HG02938 (cell line): ENCODE data around the gene ASB18.

ENCODE experiments used
- ATAC-seq: cut with Tn5 transposase; IDR thresholded peaks from one replicate; pipeline ENCODE4 v1.9.1; 2021; ENCODE audit warnings: mild to moderate bottlenecking, moderate library complexity; ENCODE audit not compliant: unreplicated experiment

ASB18 gene

GRCh38 chr2:236164925-236165841 lies 99.0 kb downstream of the ASB18 start:
- ATAC-seq = no peak

- no peak for ATAC-seq
These were observed 99.8 kb downstream of the ASB18 start for GRCh38 chr2:236164201-236164924.

GRCh38 chr2:236163471-236164200 lies 100.6 kb downstream of the ASB18 start:
- no peak for ATAC-seq

GRCh38 chr2:236162882-236163470 lies 101.2 kb downstream of the ASB18 start:
- ATAC-seq = no peak

- no peak for ATAC-seq
These were observed 102.0 kb downstream of the ASB18 start for GRCh38 chr2:236162031-236162845.

GRCh38 chr2:236161531-236161930 lies 102.7 kb downstream of the ASB18 start:
- no peak for ATAC-seq

- ATAC-seq = no peak
These were observed 103.1 kb downstream of the ASB18 start for GRCh38 chr2:236161082-236161462.

- ATAC-seq = no peak
These were observed 103.7 kb downstream of the ASB18 start for GRCh38 chr2:236160366-236161081.

- ATAC-seq = no peak
These were observed 104.4 kb downstream of the ASB18 start for GRCh38 chr2:236159778-236160170.

- ATAC-seq = no peak
These were observed 105.0 kb downstream of the ASB18 start for GRCh38 chr2:236158969-236159777.

GRCh38 chr2:236157815-236158498 lies 106.2 kb downstream of the ASB18 start:
- ATAC-seq = no peak

GRCh38 chr2:236157366-236157765 lies 106.8 kb downstream of the ASB18 start:
- ATAC-seq = no peak

- no peak for ATAC-seq
These were observed 107.4 kb downstream of the ASB18 start for GRCh38 chr2:236156860-236157194.

GRCh38 chr2:236156095-236156859 lies 107.9 kb downstream of the ASB18 start:
- ATAC-seq = no peak

GRCh38 chr2:236155406-236155805 lies 108.8 kb downstream of the ASB18 start:
- ATAC-seq = no peak

GRCh38 chr2:236146436-236146835 lies 117.8 kb downstream of the ASB18 start:
- ATAC-seq = no peak

- ATAC-seq = no peak
These were observed 120.4 kb downstream of the ASB18 start for GRCh38 chr2:236143811-236144210.
